PC-9 (cell line): ENCODE data around the gene CHRD. TPM values are rescaled to one million over a fixed set of nuclear protein-coding genes. Genes with fewer than 3 reads are reported as not detected.

Source experiments
- BruUV-seq: library from RNA; stranded (reverse); fragments of 400-500 nt; replicated peaks from 2 replicates; lab custom pipeline; 2021; lab: Mats Ljungman, UMichigan
- CTCF ChIA-PET: fragments of 300-600 bp; sonication (Branson Sonifier 250); formaldehyde crosslinking; loops from one replicate; lab custom pipeline; 2022; ENCODE audit warnings: antibody characterized with exemption; lab: Charles Lee
- POLR2A ChIA-PET: fragments of 300-600 bp; sonication (Branson Sonifier 250); formaldehyde crosslinking; loops from one replicate; lab custom pipeline; 2022; ENCODE audit warnings: antibody characterized with exemption; ENCODE audit not compliant: unreplicated experiment; lab: Charles Lee
- DNase-seq, 2 experiments: peaks; one replicate each; pipeline versions ENCODE4 v3.0.0 to v3.0.0-alpha.2; 2015 to 2022; ENCODE audit warnings: mixed read lengths in 1 of 2
- H2AFZ ChIP-seq: fragments of 200-600 bp; sonication (generic); 2 replicates; pipeline ENCODE4 v1.8.1; 2017; ENCODE audit warnings: antibody characterized with exemption
- H3F3A ChIP-seq: fragments of 200-600 bp; sonication (generic); 2 replicates; pipeline ENCODE4 v1.8.1; 2017; ENCODE audit warnings: antibody characterized with exemption, mild to moderate bottlenecking, low read depth; ENCODE audit not compliant: insufficient read depth
- H3K27ac ChIP-seq: fragments of 200-600 bp; sonication (generic); 2 replicates; pipeline ENCODE4 v1.6.1; 2016; ENCODE audit warnings: mixed run types
- H3K27me3 ChIP-seq: fragments of 200-600 bp; sonication (generic); 2 replicates; pipeline ENCODE4 v1.6.1; 2016; ENCODE audit warnings: low read depth, mixed run types; ENCODE audit not compliant: insufficient read depth
- H3K36me3 ChIP-seq: fragments of 200-600 bp; sonication (generic); 2 replicates; pipeline ENCODE4 v1.6.1; 2016; ENCODE audit warnings: low read depth, mixed run types
- H3K4me1 ChIP-seq: fragments of 200-600 bp; sonication (generic); replicated peaks from 2 replicates; pipeline ENCODE4 v1.6.1; 2016; ENCODE audit warnings: mixed run types; ENCODE audit not compliant: insufficient read depth
- H3K4me2 ChIP-seq: fragments of 200-600 bp; sonication (generic); 2 replicates; pipeline ENCODE4 v1.6.1; 2017; ENCODE audit warnings: mixed run types
- H3K4me3 ChIP-seq: fragments of 200-600 bp; sonication (generic); 2 replicates; pipeline ENCODE4 v1.6.1; 2016; ENCODE audit warnings: mixed run types
- H3K79me2 ChIP-seq: fragments of 200-600 bp; sonication (generic); 2 replicates; pipeline ENCODE4 v1.6.1; 2017; ENCODE audit warnings: low read depth, mixed run types
- H3K9me2 ChIP-seq: fragments of 200-600 bp; sonication (generic); 2 replicates; pipeline ENCODE4 v1.8.1; 2017; ENCODE audit warnings: mild to moderate bottlenecking; ENCODE audit not compliant: insufficient read depth
- H3K9me3 ChIP-seq: fragments of 200-600 bp; sonication (generic); 2 replicates; pipeline ENCODE4 v1.8.1; 2016; ENCODE audit warnings: low read depth; ENCODE audit not compliant: insufficient read depth
- H4K20me1 ChIP-seq: fragments of 200-600 bp; sonication (generic); 2 replicates; pipeline ENCODE4 v1.8.1; 2017; ENCODE audit not compliant: insufficient read depth
- EZH2 ChIP-seq: fragments of 200-600 bp; sonication (generic); IDR thresholded peaks from 2 replicates; pipeline ENCODE4 v1.8.0; 2017; ENCODE audit warnings: antibody characterized with exemption, low read depth
- intact Hi-C: fragments of 100-400 bp; cut with micrococcal nuclease; formaldehyde crosslinking; loops from one replicate; pipeline ENCODE4 v1.10.0; 2022; ENCODE audit not compliant: unreplicated experiment
- total RNA-seq: library from RNA; stranded (reverse); gene quantifications from 2 replicates; pipeline ENCODE4 v1.2.3, GENCODE V29; 2021
- TF ChIP-seq, protein P1 (sequence below): fragments of 200-600 bp; sonication (generic); conservative IDR thresholded peaks from 2 replicates; pipeline ENCODE4 v1.6.1; 2017; ENCODE audit warnings: mixed run types, antibody characterized with exemption, mild to moderate bottlenecking, moderate library complexity

CHRD gene
- total RNA-seq, 1 experiment from 2014 or later, result not detected

GRCh38 chr3:184375747-184376461, 4.0 kb upstream of the CHRD start:
- Histone ChIP-seq H3K9me2 (no peaks in the 10 kb centered on the region), H3K4me2 (no peak overlapping the region), H3K4me1 (no peaks in the 10 kb centered on the region), H3K79me2 (no peaks in the 10 kb centered on the region), H3K27me3 (peaks cover 67% of the 10 kb centered on the region), H3K9me3 (no peaks in the 10 kb centered on the region), H2AFZ (no peak overlapping the region), H3K36me3 (no peaks in the 10 kb centered on the region), H3F3A (peaks cover 8% of the 10 kb centered on the region; the same call in 1 of the 2 replicates), H3K4me3 (no peak overlapping the region), H3K27ac (no peak overlapping the region), H4K20me1 (no peaks in the 10 kb centered on the region)
- TF ChIP-seq EZH2, result no peak
- TF ChIP-seq, protein P1, sequence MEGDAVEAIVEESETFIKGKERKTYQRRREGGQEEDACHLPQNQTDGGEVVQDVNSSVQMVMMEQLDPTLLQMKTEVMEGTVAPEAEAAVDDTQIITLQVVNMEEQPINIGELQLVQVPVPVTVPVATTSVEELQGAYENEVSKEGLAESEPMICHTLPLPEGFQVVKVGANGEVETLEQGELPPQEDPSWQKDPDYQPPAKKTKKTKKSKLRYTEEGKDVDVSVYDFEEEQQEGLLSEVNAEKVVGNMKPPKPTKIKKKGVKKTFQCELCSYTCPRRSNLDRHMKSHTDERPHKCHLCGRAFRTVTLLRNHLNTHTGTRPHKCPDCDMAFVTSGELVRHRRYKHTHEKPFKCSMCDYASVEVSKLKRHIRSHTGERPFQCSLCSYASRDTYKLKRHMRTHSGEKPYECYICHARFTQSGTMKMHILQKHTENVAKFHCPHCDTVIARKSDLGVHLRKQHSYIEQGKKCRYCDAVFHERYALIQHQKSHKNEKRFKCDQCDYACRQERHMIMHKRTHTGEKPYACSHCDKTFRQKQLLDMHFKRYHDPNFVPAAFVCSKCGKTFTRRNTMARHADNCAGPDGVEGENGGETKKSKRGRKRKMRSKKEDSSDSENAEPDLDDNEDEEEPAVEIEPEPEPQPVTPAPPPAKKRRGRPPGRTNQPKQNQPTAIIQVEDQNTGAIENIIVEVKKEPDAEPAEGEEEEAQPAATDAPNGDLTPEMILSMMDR, result no peak
- ChIA-PET POLR2A (no interaction called here), CTCF (interaction anchor here (0.6 to 1.2 kb wide), 3 partner anchors 9 to 146 kb away, joined by 3 to 12 read pairs (median 6); no protein-coding TSS in a partner anchor)
- no TSS peak for BruUV-seq
- DNase-seq, result no peak
- intact Hi-C loops, result no loop called here

GRCh38 chr3:184377374-184377773, 2.5 kb upstream of the CHRD start:
- Histone ChIP-seq H2AFZ (no peak overlapping the region), H3K4me3 (no peak overlapping the region), H3F3A (no peaks in the 10 kb centered on the region), H3K27me3 (peaks cover 82% of the 10 kb centered on the region), H3K36me3 (no peaks in the 10 kb centered on the region), H3K4me2 (no peak overlapping the region), H3K4me1 (no peaks in the 10 kb centered on the region), H3K79me2 (no peaks in the 10 kb centered on the region), H3K27ac (no peak overlapping the region), H4K20me1 (no peaks in the 10 kb centered on the region), H3K9me2 (no peaks in the 10 kb centered on the region), H3K9me3 (no peaks in the 10 kb centered on the region)
- intact Hi-C loops, result no loop called here
- DNase-seq, result no peak
- CTCF ChIA-PET, result interaction anchor here (0.6 kb wide), 1 partner anchor 27 kb away, joined by 6 read pairs; no protein-coding TSS in a partner anchor
- POLR2A ChIA-PET, result no interaction called here
- BruUV-seq, result no TSS peak
- TF ChIP-seq, protein P1, result no peak
- no peak for TF ChIP-seq EZH2

- no peaks in the 10 kb centered on the region for H3K4me1 ChIP-seq
- H3K4me2 ChIP-seq, result no peak within 1 kb of the TSS
- DNase-seq, result no peak
- peaks cover 88% of the 10 kb centered on the region for H3K27me3 ChIP-seq
- no peak within 1 kb of the TSS for H3K27ac ChIP-seq
- BruUV-seq, result no TSS peak
- no peaks in the 10 kb centered on the region for H3K79me2 ChIP-seq
- TF ChIP-seq EZH2, result no peak
- TF ChIP-seq, protein P1, result no peak
- no peak within 1 kb of the TSS for H3K4me3 ChIP-seq
- H3F3A ChIP-seq, result no peaks in the 10 kb centered on the region
- no peaks in the 10 kb centered on the region for H3K9me2 ChIP-seq
- POLR2A ChIA-PET, result no interaction called here
- no peaks in the 10 kb centered on the region for H4K20me1 ChIP-seq
- intact Hi-C loops, result no loop called here
- H2AFZ ChIP-seq, result no peak within 1 kb of the TSS
- no peaks in the 10 kb centered on the region for H3K9me3 ChIP-seq
- H3K36me3 ChIP-seq, result no peaks in the 10 kb centered on the region
- CTCF ChIA-PET, result interaction anchor here (0.6 kb wide), 1 partner anchor 27 kb away, joined by 6 read pairs; no protein-coding TSS in a partner anchor
These were observed 1.9 kb upstream of the CHRD start, which contains the start of gene THPO for GRCh38 chr3:184377882-184378445. TSS of gene THPO (minus strand) at chr3:184378207. CDS start at chr3:184376259, 1,948 bp downstream.
